WTC11 (cell line): Measurements from ENCODE around the gene OPRL1. TPM values are rescaled to one million over a fixed set of nuclear protein-coding genes. Genes with fewer than 3 reads are reported as not detected.

ENCODE experiments used
- ATAC-seq: fragments of 200-7000 bp; cut with Tn5 transposase; 2 replicates; pipeline ENCODE4 v1.10.0; 2021; ENCODE audit warnings: mild to moderate bottlenecking, moderate library complexity
- CTCF ChIA-PET: fragments of 300-600 bp; sonication (Branson Sonifier 250); formaldehyde crosslinking; loops from one replicate; lab custom pipeline; 2021; ENCODE audit warnings: antibody characterized with exemption; lab: Charles Lee
- POLR2A ChIA-PET: fragments of 350-600 bp; sonication (Branson Sonifier 250); formaldehyde crosslinking; loops from one replicate; lab custom pipeline; 2021; ENCODE audit warnings: antibody characterized with exemption; lab: Charles Lee
- DNase-seq: peaks from one replicate; pipeline ENCODE4 v3.0.0; 2021; ENCODE audit warnings: low spot score
- H3K27ac Mint-ChIP-seq: 2 replicates; pipeline ENCODE4 v1.8.0; 2021; ENCODE audit warnings: mixed read lengths
- H3K27me3 Mint-ChIP-seq: 2 replicates; pipeline ENCODE4 v1.8.0; 2021; ENCODE audit warnings: low read depth, mild to moderate bottlenecking, moderate library complexity, mixed read lengths
- H3K36me3 Mint-ChIP-seq: 2 replicates; pipeline ENCODE4 v1.8.0; 2021; ENCODE audit warnings: mixed read lengths
- H3K4me1 Mint-ChIP-seq: 2 replicates; pipeline ENCODE4 v1.8.0; 2022; ENCODE audit warnings: mixed read lengths
- H3K4me3 Mint-ChIP-seq: 2 replicates; pipeline ENCODE4 v1.8.0; 2021; ENCODE audit warnings: mild to moderate bottlenecking, moderate library complexity, mixed read lengths
- H3K9me3 Mint-ChIP-seq: 2 replicates; pipeline ENCODE4 v1.8.0; 2021; ENCODE audit warnings: mixed read lengths
- ATF3 ChIP-seq: sonication (generic); formaldehyde crosslinking; conservative IDR thresholded peaks from 2 replicates; pipeline ENCODE4 v1.8.1; 2022; ENCODE audit warnings: mild to moderate bottlenecking, missing genetic modification reagents
- E2F4 ChIP-seq: sonication (generic); formaldehyde crosslinking; IDR thresholded peaks from 2 replicates; pipeline ENCODE4 v1.8.1; 2022; ENCODE audit warnings: low read depth, mild to moderate bottlenecking, moderate library complexity, missing genetic modification reagents, borderline replicate concordance
- FOXP4 ChIP-seq: sonication (generic); formaldehyde crosslinking; IDR thresholded peaks from 2 replicates; pipeline ENCODE4 v1.8.0; 2022; ENCODE audit warnings: mild to moderate bottlenecking, missing genetic modification reagents
- GABPB1 ChIP-seq: sonication (generic); formaldehyde crosslinking; IDR thresholded peaks from 2 replicates; pipeline ENCODE4 v1.8.1; 2023; ENCODE audit warnings: mild to moderate bottlenecking, missing genetic modification reagents
- ZBTB21 ChIP-seq: sonication (generic); formaldehyde crosslinking; IDR thresholded peaks from 2 replicates; pipeline ENCODE4 v1.8.1; 2023; ENCODE audit warnings: mild to moderate bottlenecking, missing genetic modification reagents, borderline replicate concordance
- ZNF232 ChIP-seq: sonication (generic); formaldehyde crosslinking; IDR thresholded peaks from 2 replicates; pipeline ENCODE4 v1.8.0; 2022; ENCODE audit warnings: mild to moderate bottlenecking, missing genetic modification reagents
- total RNA-seq: library from RNA; stranded (reverse); gene quantifications from 3 replicates; pipeline ENCODE4 v1.2.3, GENCODE V29; 2021
- TF ChIP-seq, protein P1 (sequence below): sonication (generic); formaldehyde crosslinking; IDR thresholded peaks from 2 replicates; pipeline ENCODE4 v1.8.0; 2022; ENCODE audit warnings: mild to moderate bottlenecking, missing genetic modification reagents
- TF ChIP-seq, protein P2 (sequence below): sonication (generic); formaldehyde crosslinking; IDR thresholded peaks from 2 replicates; pipeline ENCODE4 v1.8.0; 2023; ENCODE audit warnings: missing genetic modification reagents
- TF ChIP-seq, protein P3 (sequence below): sonication (generic); formaldehyde crosslinking; IDR thresholded peaks from 2 replicates; pipeline ENCODE4 v1.8.1; 2023; ENCODE audit warnings: mild to moderate bottlenecking, missing genetic modification reagents
- TF ChIP-seq, protein P4 (sequence below): sonication (generic); formaldehyde crosslinking; conservative IDR thresholded peaks from 2 replicates; pipeline ENCODE4 v1.8.1; 2023; ENCODE audit warnings: mild to moderate bottlenecking, low read depth, missing genetic modification reagents, moderate library complexity
- TF ChIP-seq, protein P5 (sequence below): fragments of 250-450 bp; sonication (Bioruptor Pico); IDR thresholded peaks from 2 replicates; pipeline ENCODE4 v1.9.0; 2021; ENCODE audit warnings: mild to moderate bottlenecking

OPRL1 gene
- total RNA-seq, 1 experiment from 2014 or later, result 2.0 TPM

- Mint-ChIP-seq H3K36me3 (no peaks in the 10 kb centered on the region), H3K27ac (no peak overlapping the region), H3K4me3 (peak overlapping the region; percentile 82), H3K9me3 (no peaks in the 10 kb centered on the region), H3K27me3 (peaks cover 7% of the 10 kb centered on the region), H3K4me1 (peaks cover 32% of the 10 kb centered on the region)
- ChIA-PET CTCF (interaction anchor here (0.9 to 3.0 kb wide), 9 partner anchors 9 to 83 kb away, joined by 3 to 18 read pairs (median 6); partner anchors contain the start of genes PRPF6 and SAMD10), POLR2A (no interaction called here)
- DNase-seq, result peak; percentile 46
- peak; percentile 10 for ATAC-seq
- no peak for TF ChIP-seq ZBTB21 (CRISPR knock-in tag)
- TF ChIP-seq FOXP4, result no peak
- TF ChIP-seq, protein P1, sequence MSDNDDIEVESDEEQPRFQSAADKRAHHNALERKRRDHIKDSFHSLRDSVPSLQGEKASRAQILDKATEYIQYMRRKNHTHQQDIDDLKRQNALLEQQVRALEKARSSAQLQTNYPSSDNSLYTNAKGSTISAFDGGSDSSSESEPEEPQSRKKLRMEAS (CRISPR knock-in tag), result no peak
- TF ChIP-seq, protein P2, sequence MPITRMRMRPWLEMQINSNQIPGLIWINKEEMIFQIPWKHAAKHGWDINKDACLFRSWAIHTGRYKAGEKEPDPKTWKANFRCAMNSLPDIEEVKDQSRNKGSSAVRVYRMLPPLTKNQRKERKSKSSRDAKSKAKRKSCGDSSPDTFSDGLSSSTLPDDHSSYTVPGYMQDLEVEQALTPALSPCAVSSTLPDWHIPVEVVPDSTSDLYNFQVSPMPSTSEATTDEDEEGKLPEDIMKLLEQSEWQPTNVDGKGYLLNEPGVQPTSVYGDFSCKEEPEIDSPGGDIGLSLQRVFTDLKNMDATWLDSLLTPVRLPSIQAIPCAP (CRISPR knock-in tag), result no peak
- 0 out of 2 replicates have a peak, but pooled peaks have one; percentile 41 for TF ChIP-seq ZNF232
- TF ChIP-seq, protein P3, sequence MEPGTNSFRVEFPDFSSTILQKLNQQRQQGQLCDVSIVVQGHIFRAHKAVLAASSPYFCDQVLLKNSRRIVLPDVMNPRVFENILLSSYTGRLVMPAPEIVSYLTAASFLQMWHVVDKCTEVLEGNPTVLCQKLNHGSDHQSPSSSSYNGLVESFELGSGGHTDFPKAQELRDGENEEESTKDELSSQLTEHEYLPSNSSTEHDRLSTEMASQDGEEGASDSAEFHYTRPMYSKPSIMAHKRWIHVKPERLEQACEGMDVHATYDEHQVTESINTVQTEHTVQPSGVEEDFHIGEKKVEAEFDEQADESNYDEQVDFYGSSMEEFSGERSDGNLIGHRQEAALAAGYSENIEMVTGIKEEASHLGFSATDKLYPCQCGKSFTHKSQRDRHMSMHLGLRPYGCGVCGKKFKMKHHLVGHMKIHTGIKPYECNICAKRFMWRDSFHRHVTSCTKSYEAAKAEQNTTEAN (CRISPR knock-in tag), result 0 out of 2 replicates have a peak, but pooled peaks have one; percentile 37
- peak; percentile 3; the same call in 1 of the 2 replicates for TF ChIP-seq GABPB1 (CRISPR knock-in tag)
- TF ChIP-seq, protein P4, sequence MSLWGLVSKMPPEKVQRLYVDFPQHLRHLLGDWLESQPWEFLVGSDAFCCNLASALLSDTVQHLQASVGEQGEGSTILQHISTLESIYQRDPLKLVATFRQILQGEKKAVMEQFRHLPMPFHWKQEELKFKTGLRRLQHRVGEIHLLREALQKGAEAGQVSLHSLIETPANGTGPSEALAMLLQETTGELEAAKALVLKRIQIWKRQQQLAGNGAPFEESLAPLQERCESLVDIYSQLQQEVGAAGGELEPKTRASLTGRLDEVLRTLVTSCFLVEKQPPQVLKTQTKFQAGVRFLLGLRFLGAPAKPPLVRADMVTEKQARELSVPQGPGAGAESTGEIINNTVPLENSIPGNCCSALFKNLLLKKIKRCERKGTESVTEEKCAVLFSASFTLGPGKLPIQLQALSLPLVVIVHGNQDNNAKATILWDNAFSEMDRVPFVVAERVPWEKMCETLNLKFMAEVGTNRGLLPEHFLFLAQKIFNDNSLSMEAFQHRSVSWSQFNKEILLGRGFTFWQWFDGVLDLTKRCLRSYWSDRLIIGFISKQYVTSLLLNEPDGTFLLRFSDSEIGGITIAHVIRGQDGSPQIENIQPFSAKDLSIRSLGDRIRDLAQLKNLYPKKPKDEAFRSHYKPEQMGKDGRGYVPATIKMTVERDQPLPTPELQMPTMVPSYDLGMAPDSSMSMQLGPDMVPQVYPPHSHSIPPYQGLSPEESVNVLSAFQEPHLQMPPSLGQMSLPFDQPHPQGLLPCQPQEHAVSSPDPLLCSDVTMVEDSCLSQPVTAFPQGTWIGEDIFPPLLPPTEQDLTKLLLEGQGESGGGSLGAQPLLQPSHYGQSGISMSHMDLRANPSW, result no peak
- TF ChIP-seq ATF3 (CRISPR knock-in tag), result no peak
- no peak for TF ChIP-seq E2F4 (CRISPR knock-in tag)
Observed at GRCh38 chr20:64063389-64064144, 16.3 kb upstream of the OPRL1 start.

DNA sequence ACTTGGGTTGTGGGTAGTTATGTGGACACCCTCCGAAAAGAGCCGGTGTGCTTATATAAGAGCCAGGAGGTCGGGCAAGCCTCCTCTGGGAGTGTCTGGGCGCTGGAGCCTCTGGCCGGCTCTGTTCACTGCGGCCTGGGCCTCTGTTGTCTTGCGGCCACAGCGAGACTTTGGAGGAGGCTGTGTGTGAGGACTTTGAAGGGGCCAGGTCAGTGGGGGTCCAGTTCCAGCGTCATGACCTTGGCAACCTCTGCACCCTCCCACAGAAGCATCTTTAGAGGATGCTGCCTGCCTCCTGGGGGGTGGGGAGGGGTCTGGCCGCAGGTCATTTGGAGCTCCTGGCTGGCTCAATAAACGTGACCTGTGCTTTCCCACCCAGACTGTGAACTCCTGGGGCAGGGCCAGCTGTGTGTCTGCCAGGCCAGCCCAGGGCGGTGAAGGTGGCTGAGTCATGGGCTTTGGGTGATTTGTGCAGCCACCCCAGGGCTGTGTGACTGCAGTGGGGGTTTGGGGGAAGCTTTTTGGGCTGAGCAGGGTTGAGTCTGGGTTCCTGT is 15.7 kb upstream of the OPRL1 start:
- Mint-ChIP-seq H3K9me3 (no peaks in the 10 kb centered on the region), H3K4me1 (peaks cover 32% of the 10 kb centered on the region), H3K27ac (no peak overlapping the region), H3K36me3 (no peaks in the 10 kb centered on the region), H3K27me3 (peaks cover 7% of the 10 kb centered on the region), H3K4me3 (peak overlapping the region; percentile 82)
- ChIA-PET CTCF (interaction anchor here (0.6 to 1.3 kb wide), 4 partner anchors 14 to 109 kb away, joined by 3 to 4 read pairs (median 4); partner anchors contain the start of gene LKAAEAR1), POLR2A (interaction anchor here (0.6 kb wide), 1 partner anchor 17 kb away, joined by 3 read pairs; no protein-coding TSS in a partner anchor)
- no peak for ATAC-seq
- DNase-seq, result no peak
- TF ChIP-seq GABPB1 (CRISPR knock-in tag), result 0 out of 2 replicates have a peak, but pooled peaks have one; percentile 47
- TF ChIP-seq, protein P5, sequence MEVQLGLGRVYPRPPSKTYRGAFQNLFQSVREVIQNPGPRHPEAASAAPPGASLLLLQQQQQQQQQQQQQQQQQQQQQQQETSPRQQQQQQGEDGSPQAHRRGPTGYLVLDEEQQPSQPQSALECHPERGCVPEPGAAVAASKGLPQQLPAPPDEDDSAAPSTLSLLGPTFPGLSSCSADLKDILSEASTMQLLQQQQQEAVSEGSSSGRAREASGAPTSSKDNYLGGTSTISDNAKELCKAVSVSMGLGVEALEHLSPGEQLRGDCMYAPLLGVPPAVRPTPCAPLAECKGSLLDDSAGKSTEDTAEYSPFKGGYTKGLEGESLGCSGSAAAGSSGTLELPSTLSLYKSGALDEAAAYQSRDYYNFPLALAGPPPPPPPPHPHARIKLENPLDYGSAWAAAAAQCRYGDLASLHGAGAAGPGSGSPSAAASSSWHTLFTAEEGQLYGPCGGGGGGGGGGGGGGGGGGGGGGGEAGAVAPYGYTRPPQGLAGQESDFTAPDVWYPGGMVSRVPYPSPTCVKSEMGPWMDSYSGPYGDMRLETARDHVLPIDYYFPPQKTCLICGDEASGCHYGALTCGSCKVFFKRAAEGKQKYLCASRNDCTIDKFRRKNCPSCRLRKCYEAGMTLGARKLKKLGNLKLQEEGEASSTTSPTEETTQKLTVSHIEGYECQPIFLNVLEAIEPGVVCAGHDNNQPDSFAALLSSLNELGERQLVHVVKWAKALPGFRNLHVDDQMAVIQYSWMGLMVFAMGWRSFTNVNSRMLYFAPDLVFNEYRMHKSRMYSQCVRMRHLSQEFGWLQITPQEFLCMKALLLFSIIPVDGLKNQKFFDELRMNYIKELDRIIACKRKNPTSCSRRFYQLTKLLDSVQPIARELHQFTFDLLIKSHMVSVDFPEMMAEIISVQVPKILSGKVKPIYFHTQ, result no peak
- TF ChIP-seq, all 79 proteins: peak for 1
